Measurements from ENCODE around the gene ESR2.
"Not testable (repeated sequence)": the region's sequence is repeated elsewhere in the genome, so short reads cannot be mapped to it uniquely, and the experiment has no call there.

ESR2 gene

DNA sequence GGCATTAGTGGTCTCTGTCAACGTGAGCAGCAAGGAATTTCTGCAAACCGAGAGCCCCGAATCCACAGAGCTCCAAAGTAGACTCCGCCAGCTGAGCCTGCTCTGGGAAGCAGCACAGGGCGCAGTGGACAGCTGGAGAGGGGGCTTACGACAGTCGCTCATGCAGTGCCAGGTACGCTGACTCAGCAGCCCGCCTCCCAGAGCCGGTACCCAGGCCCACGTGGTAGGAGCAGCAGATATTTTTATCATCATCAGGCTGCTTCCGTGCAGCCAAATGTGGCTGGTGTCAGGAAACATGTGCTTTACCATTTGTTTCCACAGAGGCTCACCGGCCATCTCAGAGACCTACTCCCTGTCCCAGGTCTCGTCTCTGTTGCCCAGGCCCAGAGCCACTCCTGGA, 73.7 kb downstream of the ESR2 start:
- no peak for DNase-seq (ENCODE audit: low read depth)

- DNase-seq (ENCODE audit: low read depth) = no peak
These were observed 74.1 kb downstream of the ESR2 start for GRCh38 chr14:64220056-64220455.

- DNase-seq (ENCODE audit: low read depth) = no peak
These were observed 75.6 kb downstream of the ESR2 start for GRCh38 chr14:64218344-64219240.

DNA sequence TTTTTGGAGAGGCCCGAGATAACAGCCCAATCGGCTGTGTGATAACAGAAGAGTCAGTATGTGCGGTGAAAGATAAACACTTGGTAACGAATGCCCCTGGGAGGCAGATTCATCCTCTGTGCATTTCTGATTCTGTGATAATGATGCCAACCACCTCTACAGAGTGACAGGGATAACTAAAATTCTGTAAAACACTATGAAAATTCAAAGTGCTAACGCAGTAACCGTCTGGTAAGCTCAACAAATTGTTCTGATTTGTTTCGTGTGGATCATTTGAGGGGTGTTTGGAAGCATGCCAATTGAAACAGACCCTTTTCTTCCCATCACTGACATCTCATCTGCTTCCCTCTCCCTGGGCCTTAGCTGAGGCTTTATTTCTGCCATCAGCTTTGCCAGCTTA, 76.3 kb downstream of the ESR2 start:
- DNase-seq (ENCODE audit: low read depth) = no peak

- DNase-seq (ENCODE audit: low read depth) = no peak
These were observed 76.9 kb downstream of the ESR2 start for GRCh38 chr14:64217308-64217707.

GRCh38 chr14:64215978-64216377, 78.2 kb downstream of the ESR2 start:
- DNase-seq (ENCODE audit: low read depth) = no peak

DNA sequence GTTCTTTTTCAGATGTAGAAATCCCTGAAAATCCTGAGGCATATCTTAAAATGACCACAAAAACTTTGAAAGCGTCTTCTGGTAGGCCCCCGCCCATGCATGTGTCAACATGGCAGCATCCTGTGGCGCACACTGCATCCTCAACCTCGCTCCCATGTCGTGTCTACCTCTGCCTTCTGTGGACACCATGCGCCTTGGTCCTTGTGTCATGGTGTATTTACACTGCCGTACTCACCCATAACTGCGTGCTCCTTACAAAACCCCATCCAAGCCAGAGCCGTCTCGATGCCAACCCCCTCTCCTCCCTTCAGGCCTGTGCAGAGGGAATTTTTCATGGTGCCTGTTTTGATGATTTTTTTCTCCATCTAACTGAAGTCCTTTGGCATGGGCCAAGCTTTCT, 78.9 kb downstream of the ESR2 start:
- no peak for DNase-seq (ENCODE audit: low read depth)

- no peak for DNase-seq (ENCODE audit: low read depth)
These were observed 80.2 kb downstream of the ESR2 start for GRCh38 chr14:64213853-64214570.

DNA sequence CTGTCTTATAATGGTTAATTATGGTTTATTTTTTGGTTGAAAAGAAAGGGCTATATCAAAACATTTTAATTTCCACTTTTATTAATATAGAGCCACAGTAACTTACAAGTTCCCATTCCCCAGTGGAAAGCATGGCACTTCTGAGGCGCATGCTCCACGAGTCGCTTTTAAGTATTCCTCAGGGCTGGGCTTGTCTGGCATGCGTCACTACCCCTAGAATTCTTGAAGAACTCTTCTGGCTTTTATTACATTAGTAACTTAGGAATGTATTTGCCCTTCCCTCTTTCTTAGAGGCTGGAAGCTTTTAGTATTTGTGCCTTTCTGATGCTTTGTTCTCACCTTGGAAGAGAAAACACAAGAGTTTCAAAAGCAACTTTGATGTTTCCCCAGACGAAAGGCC, 81.1 kb downstream of the ESR2 start:
- DNase-seq (ENCODE audit: low read depth) = no peak

DNA sequence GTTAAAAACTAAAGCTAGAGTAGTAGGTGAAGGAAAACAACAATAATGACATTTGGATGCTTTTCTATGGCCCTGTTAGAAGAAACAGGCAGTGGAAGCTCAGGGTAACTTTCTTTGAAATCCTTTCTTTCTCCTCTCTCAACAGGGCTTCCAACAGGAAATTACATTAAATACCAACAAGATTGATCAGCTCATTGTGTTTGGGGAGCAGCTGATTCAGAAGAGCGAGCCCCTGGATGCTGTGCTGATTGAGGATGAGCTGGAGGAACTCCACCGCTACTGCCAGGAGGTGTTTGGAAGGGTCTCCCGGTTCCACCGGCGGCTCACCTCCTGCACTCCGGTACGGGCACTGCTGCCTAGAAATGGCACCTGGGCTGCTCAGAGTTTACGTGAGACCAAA, 81.5 kb downstream of the ESR2 start:
- DNase-seq (ENCODE audit: low read depth) = no peak

- DNase-seq (ENCODE audit: low read depth) = not testable (repeated sequence)
These were observed 83.3 kb downstream of the ESR2 start for GRCh38 chr14:64210912-64211311.

DNA sequence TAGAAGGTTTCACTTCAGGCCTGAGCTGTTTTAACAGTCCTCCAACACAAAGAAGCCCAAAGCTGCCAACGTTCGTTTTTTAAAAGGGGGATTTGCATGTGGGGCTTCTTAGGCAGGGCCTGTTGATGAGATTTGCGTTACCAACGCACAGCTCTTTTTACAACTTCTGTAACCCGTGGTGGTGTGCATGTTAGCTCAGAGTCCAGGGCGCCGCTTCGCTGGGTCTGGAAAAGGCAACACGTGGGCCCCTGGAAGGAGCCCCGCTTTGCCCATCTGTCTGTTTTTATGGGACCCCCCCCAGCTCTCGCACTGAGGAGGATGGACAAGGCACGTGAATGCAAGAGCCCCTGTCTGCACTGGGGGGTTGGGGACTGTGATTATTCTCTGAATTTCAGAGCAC, 84.0 kb downstream of the ESR2 start:
- no peak for DNase-seq (ENCODE audit: low read depth)

GRCh38 chr14:64209444-64210131, 84.6 kb downstream of the ESR2 start:
- peak; percentile 13 for DNase-seq (ENCODE audit: low read depth)

- no peak for DNase-seq (ENCODE audit: low read depth)
These were observed 85.2 kb downstream of the ESR2 start for GRCh38 chr14:64208981-64209380.

- DNase-seq (ENCODE audit: low read depth) = no peak
These were observed 85.9 kb downstream of the ESR2 start for GRCh38 chr14:64208261-64208660.

DNA sequence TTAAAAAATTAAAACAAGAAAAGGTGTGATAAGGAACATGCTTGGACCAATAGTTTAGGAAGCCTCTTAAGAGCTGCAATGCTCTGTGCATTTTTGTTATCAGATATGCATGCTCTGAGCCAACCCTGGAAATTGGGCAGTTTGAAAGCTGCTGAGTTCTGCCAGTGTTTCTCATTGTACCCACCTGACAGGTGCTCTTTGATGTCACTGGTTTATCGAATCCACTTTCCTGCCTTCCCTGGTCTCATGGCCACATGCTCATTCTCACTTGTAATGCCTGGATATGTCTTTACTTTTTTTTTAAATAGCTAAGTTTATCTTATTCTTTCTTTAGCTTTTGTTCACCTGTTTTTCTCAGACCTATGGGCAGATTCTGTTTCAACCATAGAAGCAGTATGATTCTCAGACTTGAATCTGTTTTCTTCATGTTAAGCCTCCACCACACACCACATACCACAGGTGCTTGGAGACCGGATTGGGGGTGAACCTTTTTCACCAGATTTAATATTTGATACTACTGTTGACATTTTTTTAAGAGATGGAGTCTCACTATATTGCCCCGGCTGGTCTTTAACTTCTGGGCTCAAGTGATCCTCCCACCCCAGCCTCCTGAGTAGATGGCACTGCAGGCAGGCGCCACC, 90.7 kb downstream of the ESR2 start:
- DNase-seq (ENCODE audit: low read depth) = no peak

GRCh38 chr14:64202716-64203115, 91.5 kb downstream of the ESR2 start:
- DNase-seq (ENCODE audit: low read depth) = no peak

GRCh38 chr14:64201921-64202545, 92.1 kb downstream of the ESR2 start:
- DNase-seq (ENCODE audit: low read depth) = no peak

DNA sequence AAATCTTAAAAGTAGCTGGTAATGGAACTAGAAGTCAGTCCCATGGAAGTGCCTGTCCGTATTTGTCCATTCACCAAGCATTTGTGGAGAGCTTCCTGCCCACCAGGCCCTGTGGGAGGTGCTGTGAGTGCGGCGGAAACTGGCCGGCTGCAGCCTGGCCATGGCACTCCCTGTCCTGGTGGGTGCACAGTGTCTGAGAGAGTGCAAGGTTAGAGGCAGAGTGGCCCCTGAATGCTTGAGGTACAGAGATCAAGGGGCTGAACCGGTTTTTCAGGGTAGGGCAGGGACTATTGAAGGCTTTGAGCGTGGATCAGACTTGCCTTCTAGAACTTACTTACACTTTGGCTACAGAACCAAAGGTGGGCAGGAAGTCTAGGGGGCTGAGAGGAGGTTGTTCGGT, 92.9 kb downstream of the ESR2 start:
- no peak for DNase-seq (ENCODE audit: low read depth)

DNA sequence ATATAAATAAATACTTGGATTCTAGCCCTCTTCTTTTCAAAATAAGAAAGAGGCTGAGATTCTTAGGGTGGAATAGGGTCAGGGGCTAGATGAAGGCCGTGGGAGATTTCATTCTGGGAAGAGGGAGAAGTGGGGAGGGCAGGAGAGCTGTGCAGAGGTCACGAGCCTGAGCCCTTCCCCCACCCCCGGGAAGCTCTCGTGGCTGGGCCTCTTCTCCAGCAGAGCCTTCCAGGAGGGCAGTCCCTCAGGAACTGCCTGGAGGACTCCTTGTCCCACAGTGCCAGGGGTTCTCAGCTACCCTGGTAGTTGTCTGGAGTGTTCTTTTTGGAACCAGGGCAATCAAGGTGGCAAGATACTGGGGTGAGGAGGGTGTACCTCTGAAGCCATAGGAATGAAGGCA, 94.0 kb downstream of the ESR2 start:
- DNase-seq (ENCODE audit: low read depth) = no peak

DNA sequence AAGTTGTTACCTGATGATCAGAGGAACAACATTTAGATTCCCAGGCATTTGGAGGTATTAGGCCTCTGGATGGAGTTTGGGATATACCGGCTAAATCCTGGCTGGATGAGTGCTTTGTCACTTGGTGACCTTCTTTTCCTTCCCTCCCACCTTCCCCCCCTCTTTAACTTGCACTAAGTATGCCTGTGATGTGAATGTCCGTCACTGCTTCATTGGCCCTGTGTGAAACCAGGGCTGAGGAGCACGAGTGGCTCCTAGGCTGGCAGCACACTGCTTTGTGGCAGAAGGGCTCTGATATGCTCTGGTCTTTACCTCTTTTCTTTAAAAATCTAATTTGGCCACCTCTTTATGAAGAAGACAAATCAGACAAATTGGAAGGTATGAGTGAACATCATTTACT, 95.7 kb downstream of the ESR2 start:
- no peak for DNase-seq (ENCODE audit: low read depth)

DNA sequence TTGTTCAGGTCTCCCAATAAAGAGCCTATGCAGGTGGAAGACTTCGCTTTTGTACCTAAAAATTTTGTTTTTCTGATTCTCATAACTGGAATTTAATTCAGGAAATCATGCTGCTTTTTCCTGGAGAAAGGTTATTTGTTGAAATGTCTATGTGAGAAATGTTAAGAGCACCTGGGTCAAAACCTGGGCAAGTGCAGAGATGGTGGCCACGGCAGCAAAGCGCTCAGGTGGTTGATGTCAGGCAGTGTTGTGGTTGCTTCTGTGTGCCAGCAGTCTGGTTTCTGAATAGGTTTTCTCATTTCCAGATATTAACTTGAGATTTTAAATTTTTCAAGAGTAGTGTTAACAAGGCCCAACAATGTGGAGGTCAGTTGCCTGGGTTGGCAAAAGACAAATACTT, 96.2 kb downstream of the ESR2 start:
- no peak for DNase-seq (ENCODE audit: low read depth)
